GM19043 (cell line): ENCODE data around the gene PDCD2L.
"Not testable (repeated sequence)": the region's sequence is repeated elsewhere in the genome, so short reads cannot be mapped to it uniquely, and the experiment has no call there.

ENCODE experiments used
- ATAC-seq: cut with Tn5 transposase; IDR thresholded peaks from one replicate; pipeline ENCODE4 v1.9.1; 2021; ENCODE audit warnings: low read depth; ENCODE audit not compliant: unreplicated experiment

The PDCD2L gene

DNA sequence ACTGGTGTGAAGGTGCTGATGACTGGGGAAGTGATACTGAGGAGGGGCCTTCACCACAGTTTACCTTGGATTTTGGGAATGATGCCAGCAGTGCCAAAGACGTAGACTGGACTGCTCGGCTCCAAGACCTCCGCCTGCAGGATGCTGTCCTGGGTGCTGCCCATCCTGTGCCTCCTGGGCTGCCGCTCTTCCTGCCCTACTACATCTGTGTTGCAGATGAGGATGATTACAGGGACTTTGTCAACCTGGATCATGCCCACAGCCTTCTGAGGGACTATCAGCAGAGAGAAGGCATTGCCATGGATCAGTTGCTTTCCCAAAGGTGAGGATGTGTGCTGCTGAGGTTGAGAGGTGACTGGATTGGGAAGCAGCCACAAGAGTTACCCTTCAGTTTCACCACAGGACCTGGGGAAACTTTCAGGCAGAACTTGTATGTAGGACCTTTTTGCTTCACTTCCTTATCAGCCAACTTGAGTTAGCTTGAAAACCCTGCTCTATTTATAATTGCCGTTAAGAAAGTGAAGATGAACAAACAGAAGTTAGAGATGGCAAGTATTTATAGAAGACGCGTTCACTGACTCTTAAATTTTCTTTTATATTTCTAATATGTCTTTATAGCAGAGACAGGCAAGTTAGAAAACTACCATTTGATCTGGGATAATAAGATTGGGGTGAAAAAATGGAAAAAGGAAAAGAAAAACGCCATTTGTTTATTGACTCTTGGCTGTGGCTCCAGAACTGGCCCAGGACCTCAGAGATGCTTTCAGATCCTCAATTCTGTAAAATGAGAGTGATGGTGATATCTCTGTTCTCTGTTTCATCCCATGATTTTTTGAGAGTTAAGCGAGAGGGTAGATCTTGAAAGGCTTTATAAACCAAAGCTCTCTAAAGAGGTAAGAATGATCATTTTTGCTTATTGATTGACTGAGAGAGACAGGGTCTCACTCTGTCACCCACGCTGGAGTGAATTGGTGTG is 5.3 kb downstream of the PDCD2L start:
- ATAC-seq, result no peak

- ATAC-seq, result no peak
These were observed 7.0 kb downstream of the PDCD2L start for GRCh38 chr19:34411216-34411615.

GRCh38 chr19:34416021-34416545 is 11.9 kb downstream of the PDCD2L start:
- ATAC-seq, result no peak

DNA sequence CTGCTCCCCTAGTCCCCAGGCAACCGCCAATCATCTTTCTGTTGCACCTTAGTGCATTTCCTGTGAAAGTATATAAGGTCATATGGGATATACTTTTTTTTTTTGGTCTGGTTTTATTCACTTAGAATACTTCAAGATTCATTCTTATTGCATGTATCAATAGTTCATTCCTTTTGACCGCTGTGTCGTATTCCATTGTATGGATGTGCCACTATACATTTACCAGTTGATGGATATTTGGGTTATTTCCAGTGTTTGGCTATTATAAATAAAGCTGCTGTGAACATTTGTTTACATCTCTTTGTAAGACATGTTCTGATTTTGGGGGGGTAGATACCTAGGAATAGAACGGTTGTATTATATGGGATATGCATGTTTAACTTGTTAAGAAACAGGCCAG is 14.1 kb downstream of the PDCD2L start:
- ATAC-seq, result no peak

- no peak for ATAC-seq
These were observed 22.0 kb downstream of the PDCD2L start for GRCh38 chr19:34426096-34426661.

DNA sequence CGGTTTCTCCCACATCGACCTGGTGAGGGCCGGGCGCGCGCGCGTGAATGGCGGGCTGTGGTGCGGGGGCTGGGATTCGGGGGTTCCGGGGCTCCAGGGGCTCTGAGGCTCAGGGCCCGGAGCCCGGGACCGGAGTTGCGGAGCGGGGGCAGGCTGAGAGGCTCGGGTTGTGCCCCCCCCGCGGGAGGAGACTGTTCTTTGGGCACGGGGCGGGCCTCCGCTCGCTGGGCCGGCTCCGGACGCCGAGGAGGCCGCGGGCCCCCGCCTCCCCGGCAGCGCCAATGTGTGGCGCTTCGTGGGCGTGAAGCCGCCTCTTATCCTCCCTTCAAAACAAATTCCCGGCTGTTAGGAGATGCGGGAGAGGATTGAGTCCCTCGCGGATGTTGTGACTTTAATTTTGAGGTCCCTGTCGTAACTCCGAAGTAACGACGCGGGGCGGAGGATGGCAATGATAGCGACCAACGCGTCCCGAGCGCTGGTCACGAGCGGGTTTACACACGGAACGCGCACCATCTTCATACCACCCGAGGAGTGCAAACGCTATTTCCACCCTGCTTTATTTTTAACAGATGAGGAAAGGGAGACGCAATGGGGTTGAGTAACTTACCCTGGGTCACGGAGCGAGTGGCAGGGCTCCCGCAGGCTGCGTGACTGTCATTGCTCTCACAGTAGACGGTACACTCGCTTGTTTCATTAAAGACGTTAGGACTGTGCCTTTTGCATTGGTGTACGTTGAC is 24.5 kb downstream of the PDCD2L start:
- ATAC-seq, result peak; percentile 31

DNA sequence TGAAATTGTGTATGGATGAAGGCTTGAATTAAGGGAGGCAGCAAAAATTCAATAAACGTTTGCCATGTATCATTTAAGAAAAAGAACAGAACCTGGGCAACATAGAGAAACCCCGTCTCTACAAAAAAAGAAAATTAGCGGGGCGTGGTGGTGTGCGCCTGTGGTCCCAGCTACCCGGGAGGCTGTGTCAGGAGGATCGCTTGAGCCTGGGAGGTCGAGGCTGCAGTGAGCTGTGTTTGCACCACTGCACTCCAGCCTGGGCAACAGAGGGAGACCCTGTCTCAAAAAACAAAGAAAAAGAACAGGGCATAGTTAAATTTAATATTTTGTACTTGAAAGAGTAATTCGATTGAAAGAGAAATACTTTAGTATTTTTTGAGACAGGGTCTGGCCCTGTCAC is 25.4 kb downstream of the PDCD2L start:
- ATAC-seq, result no peak

GRCh38 chr19:34430738-34431625 is 26.8 kb downstream of the PDCD2L start:
- no peak for ATAC-seq

- no peak for ATAC-seq
These were observed 27.6 kb downstream of the PDCD2L start for GRCh38 chr19:34431681-34432402.

- no peak for ATAC-seq
These were observed 28.6 kb downstream of the PDCD2L start for GRCh38 chr19:34432797-34433196.

- no peak for ATAC-seq
These were observed 32.5 kb downstream of the PDCD2L start for GRCh38 chr19:34436716-34437115.

DNA sequence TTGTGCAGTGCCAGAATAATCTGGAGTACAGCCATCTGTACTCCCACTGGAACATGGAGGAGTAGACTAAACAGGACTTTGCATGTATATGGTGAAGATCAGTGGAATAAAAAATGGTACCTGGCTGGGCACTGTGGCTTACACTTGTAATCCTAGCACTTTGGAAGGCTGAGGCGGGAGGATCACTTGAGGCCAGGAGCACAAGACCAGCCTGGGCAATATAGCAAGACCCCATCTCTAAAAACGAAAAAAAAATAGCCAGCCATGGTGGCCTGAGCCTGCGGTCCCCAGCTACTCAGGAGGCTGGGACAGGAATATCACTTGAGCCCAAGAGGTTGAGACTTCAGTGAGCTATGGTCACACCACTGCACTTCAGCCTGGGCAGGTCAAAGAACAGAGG is 44.0 kb downstream of the PDCD2L start:
- ATAC-seq, result no peak

DNA sequence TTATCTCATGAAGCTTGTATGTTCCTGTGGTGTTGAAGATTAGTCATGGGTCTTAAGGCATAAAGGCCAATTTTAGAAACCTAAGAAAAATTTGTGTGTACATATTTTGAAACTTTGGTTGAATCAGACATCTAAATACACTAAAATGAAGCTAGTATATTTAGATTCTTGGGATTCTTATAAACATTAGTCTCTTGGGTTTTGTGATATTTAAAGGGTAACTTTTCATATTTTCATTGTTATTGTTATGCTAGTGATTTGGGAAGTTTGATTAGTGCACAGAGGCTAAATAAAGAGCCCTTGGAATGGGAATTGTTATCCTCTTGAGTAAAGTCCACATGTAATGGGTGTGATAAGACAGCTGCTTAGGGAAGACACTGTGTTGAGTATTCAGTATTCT is 48.5 kb downstream of the PDCD2L start:
- ATAC-seq, result no peak

- ATAC-seq, result no peak
These were observed 49.9 kb downstream of the PDCD2L start for GRCh38 chr19:34454091-34454490.

DNA sequence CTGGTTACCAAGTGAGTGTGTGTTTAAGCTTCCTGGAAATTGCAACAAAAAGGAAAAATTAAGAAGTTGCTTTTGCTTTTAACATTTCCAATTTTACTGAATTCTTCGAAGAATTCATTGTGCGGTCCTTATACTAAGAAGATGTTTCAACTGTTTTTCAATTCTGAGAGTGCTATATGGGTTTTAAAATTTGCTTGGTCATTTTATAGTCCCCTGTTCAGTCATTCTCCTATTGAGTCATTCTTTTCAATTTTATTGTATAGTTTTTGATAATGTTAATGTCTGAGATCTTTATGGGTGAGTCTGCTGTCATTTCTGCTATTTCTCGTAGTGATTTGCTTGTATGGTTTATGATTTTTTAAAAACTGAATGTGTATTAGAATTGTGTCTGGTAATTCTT is 50.5 kb downstream of the PDCD2L start:
- no peak for ATAC-seq

DNA sequence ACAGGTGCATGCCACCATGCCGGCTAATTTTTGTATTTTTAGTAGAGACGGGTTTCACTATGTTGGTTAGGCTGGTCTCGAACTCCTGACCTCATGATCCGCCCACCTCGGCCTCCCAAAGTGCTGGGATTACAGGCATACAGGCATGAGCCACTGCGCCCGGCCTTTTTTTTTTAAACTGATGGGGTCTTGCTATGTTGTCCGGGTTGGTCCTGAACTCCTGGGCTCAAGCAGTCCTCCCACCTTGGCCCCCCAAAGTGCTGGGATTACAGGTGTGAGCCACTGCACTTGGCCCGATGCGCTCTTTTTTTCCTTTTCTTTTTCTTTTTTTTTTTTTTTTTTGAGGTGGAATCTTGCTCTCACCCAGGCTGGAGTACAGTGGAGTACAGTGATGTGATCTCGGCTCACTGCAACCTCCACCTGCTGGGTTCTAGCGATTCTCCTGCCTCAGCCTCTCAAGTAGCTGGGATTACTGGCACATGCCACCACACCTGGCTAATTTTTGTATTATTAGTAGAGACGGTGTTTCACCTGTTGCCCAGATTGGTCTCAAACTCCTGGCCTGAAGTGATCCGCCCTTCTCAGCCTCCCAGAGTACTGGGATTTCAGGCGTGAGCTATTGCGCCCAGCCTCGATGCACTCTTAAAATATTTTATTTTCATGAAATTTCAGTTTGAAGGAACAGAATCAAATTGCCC is 51.7 kb downstream of the PDCD2L start:
- not testable (repeated sequence) for ATAC-seq

DNA sequence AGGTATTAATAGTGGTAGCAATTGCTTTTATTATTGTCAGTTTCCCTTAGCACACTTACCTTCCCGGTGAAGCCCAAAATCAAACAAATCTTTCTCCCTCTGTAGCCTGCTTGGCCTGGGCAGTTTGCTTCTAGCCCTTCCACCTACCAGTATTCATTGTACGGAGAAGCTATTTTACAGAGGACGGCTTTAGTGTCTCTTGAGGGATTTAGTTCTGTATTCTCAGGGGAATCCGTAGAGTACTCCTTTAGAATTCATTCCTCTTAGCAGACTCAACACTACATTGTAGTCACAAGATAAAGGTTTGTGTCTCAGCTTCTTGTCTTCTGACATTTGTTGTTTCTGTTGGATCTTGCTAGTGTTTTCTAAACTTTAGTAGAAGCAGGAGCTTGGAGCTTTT is 53.2 kb downstream of the PDCD2L start:
- ATAC-seq, result no peak

DNA sequence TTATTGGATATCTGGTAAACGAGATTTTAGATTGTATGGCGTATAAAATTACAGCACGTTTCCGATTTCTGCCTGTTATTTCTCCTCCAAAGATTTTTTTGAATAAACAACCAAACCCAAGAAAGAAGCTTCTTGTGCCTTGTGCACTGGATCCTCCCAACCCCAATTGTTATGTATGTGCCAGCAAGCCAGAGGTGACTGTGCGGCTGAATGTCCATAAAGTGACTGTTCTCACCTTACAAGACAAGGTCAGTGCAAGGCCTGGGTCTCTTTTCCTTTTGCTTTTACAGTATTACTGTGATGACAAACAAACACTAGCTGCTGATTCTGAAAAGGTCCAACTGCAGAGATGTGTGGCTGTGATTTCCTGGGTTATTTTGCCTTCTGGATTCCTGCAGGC is 54.5 kb downstream of the PDCD2L start:
- ATAC-seq, result no peak

- no peak for ATAC-seq
These were observed 55.4 kb downstream of the PDCD2L start for GRCh38 chr19:34459614-34460013.
